K562 (cell line): ENCODE data around the gene THAP4. TPM values are rescaled to one million over a fixed set of nuclear protein-coding genes. Genes with fewer than 3 reads are reported as not detected.

Experiments
- BRD4 ChIP-seq: fragments of 200-600 bp; sonication (generic); IDR thresholded peaks from 2 replicates; pipeline ENCODE4 v1.6.1; 2017; ENCODE audit warnings: inconsistent platforms
- CBX3 ChIP-seq, 2 experiments: IDR thresholded peaks; 1 replicate in 1 of 2; 2 replicates in 1 of 2; pipeline ENCODE4 v1.6.1; 2012; ENCODE audit warnings: inconsistent platforms in 2 of 2, low read length in 2 of 2, borderline replicate concordance in 1 of 2, control low read depth in 1 of 2
- DIDO1 ChIP-seq: fragments of 450-650 bp; IDR thresholded peaks from 2 replicates; pipeline ENCODE4 v1.6.1; 2016; ENCODE audit warnings: low read depth, missing biosample characterization, missing genetic modification characterization
- HEY1 ChIP-seq: fragments of 250-450 bp; sonication (Bioruptor Pico); IDR thresholded peaks from 2 replicates; pipeline ENCODE4 v1.5.0; 2020; ENCODE audit warnings: mild to moderate bottlenecking, moderate library complexity, borderline replicate concordance
- LCOR ChIP-seq: sonication (generic); formaldehyde crosslinking; IDR thresholded peaks from 2 replicates; pipeline ENCODE4 v1.8.0; 2022; ENCODE audit warnings: mild to moderate bottlenecking, missing genetic modification reagents
- MAFK ChIP-seq: IDR thresholded peaks from 2 replicates; pipeline ENCODE4 v1.6.1; 2011; ENCODE audit warnings: low read length, improper control_type of control experiment
- MTA1 ChIP-seq: fragments of 450-650 bp; IDR thresholded peaks from 2 replicates; pipeline ENCODE4 v1.6.1; 2017; ENCODE audit warnings: borderline replicate concordance
- PCBP2 ChIP-seq: fragments of 200-400 bp; formaldehyde crosslinking; IDR thresholded peaks from 2 replicates; pipeline ENCODE4 v1.6.1; 2018; ENCODE audit warnings: low read length, low read depth, mild to moderate bottlenecking, moderate library complexity; ENCODE audit not compliant: poor library complexity, severe bottlenecking
- POLR2G ChIP-seq: fragments of 200-400 bp; formaldehyde crosslinking; IDR thresholded peaks from 2 replicates; pipeline ENCODE4 v1.6.1; 2017; ENCODE audit warnings: low read depth, mild to moderate bottlenecking, antibody characterized with exemption, low read length, moderate library complexity
- SMARCA5 ChIP-seq: fragments of 450-650 bp; IDR thresholded peaks from 2 replicates; pipeline ENCODE4 v1.6.1; 2016
- ZNF12 ChIP-seq: sonication (generic); formaldehyde crosslinking; IDR thresholded peaks from 2 replicates; pipeline ENCODE4 v1.4.0; 2020; ENCODE audit warnings: mild to moderate bottlenecking, missing genetic modification reagents
- polyA plus RNA-seq, 8 experiments: library from polyadenylated mRNA; depleted of rRNA in 4 of 8; stranded (reverse) in 5 of 8; unstranded in 3 of 8; fragments of >200 nt; fragmentation: Nextera tagmentation in 2 of 8; fragmentation: Illumina TruSeq in 1 of 8; extraction: Ambion mirVana in 2 of 8; extraction: Trizol in 1 of 8; gene quantifications; 2 replicates each; pipeline versions ENCODE4 v1.2.1 to v1.2.3, GENCODE V29; 2011 to 2014; ENCODE audit warnings: inconsistent platforms in 1 of 8, missing spikeins in 1 of 8
- total RNA-seq, 7 experiments: library from RNA; depleted of rRNA in 6 of 7; stranded (reverse); fragments of >200 nt in 6 of 7; fragmentation: Illumina TruSeq in 2 of 7; extraction: Trizol in 2 of 7; gene quantifications; 2 replicates each; pipeline versions ENCODE4 v1.2.1 to v1.2.3, GENCODE V29; 2011 to 2021; ENCODE audit warnings: low replicate concordance in 1 of 7
- TF ChIP-seq, protein P1 (sequence below), 2 experiments: fragments of 450-650 bp in 1 of 2; sonication (generic) in 1 of 2; formaldehyde crosslinking in 1 of 2; IDR thresholded peaks; 2 replicates each; pipeline versions ENCODE4 v1.7.1 to v1.9.0; 2016 to 2022; ENCODE audit warnings: inconsistent platforms in 1 of 2, mild to moderate bottlenecking in 1 of 2, missing genetic modification reagents in 1 of 2

THAP4 gene
- total and polyA plus RNA-seq, 9 of the 15 experiments (the other 6 are each of a cell fraction or from before 2014, with no cell fraction given): 8.6 to 60.9 (median 43.9) TPM

DNA sequence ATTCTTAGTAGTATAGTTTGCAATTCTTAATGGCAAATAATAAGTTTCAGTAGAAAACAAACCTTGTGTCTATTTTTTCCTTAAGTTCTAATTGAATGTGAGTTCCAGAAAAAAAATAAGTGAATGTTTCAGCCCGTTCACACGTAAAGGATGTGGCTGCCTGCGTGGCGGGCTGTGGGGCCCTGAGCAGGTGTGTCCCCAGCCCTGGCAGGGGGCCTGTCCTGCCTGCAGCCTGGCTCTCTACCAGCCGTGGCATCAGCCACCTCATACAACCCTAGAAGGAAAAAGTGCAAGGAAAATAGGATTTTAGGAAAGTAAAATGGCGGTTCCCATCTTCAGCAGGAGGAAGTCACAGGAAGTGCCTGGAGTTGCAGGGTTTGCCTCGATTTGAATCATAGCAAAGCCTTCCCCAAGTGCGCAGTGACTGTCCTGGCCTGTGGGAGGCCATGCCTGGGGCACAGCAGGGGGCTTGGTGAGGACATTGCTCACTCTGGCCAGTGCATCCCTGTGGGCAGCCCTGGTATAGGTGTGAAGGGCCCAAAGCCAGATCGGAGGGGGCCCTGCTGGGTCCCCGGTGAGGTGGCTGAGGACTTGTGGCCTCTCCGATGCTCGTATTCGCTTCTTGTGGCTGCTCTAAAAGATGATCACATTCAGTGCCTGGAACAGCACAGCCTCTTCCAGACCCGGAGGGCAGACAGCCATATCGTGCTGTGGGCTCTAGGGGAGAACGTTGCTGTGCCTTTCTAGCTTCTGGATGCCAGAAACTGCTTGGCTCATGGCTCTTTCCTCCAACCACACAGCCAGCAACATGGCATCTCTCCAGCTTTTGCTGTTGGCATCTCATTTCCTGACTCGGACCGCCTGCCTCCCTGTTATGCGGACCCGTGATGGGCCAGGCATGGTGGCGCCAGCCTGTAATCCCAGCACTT, 37.1 kb upstream of the THAP4 start (continued):
- TF ChIP-seq, protein P1, sequence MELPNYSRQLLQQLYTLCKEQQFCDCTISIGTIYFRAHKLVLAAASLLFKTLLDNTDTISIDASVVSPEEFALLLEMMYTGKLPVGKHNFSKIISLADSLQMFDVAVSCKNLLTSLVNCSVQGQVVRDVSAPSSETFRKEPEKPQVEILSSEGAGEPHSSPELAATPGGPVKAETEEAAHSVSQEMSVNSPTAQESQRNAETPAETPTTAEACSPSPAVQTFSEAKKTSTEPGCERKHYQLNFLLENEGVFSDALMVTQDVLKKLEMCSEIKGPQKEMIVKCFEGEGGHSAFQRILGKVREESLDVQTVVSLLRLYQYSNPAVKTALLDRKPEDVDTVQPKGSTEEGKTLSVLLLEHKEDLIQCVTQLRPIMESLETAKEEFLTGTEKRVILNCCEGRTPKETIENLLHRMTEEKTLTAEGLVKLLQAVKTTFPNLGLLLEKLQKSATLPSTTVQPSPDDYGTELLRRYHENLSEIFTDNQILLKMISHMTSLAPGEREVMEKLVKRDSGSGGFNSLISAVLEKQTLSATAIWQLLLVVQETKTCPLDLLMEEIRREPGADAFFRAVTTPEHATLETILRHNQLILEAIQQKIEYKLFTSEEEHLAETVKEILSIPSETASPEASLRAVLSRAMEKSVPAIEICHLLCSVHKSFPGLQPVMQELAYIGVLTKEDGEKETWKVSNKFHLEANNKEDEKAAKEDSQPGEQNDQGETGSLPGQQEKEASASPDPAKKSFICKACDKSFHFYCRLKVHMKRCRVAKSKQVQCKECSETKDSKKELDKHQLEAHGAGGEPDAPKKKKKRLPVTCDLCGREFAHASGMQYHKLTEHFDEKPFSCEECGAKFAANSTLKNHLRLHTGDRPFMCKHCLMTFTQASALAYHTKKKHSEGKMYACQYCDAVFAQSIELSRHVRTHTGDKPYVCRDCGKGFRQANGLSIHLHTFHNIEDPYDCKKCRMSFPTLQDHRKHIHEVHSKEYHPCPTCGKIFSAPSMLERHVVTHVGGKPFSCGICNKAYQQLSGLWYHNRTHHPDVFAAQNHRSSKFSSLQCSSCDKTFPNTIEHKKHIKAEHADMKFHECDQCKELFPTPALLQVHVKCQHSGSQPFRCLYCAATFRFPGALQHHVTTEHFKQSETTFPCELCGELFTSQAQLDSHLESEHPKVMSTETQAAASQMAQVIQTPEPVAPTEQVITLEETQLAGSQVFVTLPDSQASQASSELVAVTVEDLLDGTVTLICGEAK (IDR thresholded peaks at IDR 0.05): no peak
- TF ChIP-seq, protein P1 (CRISPR knock-in tag; IDR thresholded peaks at IDR 0.05): no peak
- TF ChIP-seq POLR2G (peak; percentile 49; the same call in 1 of the 2 replicates), BRD4 (no peak), ZNF12 (CRISPR knock-in tag) (no peak), DIDO1 (tag) (no peak), PCBP2 (no peak), MTA1 (no peak), CBX3 (IDR thresholded peaks at IDR 0.05; ENCODE audit: borderline replicate concordance in 1 of 2, low read length in 2 of 2) (no peak), MAFK (no peak), SMARCA5 (no peak), LCOR (no peak), HEY1 (no peak)
